H9 (cell line): ENCODE measurements around the gene TTC39A. TPM values are rescaled to one million over a fixed set of nuclear protein-coding genes. Genes with fewer than 3 reads are reported as not detected.

ENCODE experiments used
- DNase-seq: peaks from one replicate; pipeline ENCODE4 v3.0.0-alpha.2; 2017
- H2AFZ ChIP-seq: one replicate; pipeline ENCODE4 v1.6.1; 2013; ENCODE audit warnings: mild to moderate bottlenecking, low read length, control low read depth, moderate library complexity
- H2AK5ac ChIP-seq: 2 replicates; pipeline ENCODE4 v1.6.1; 2013; ENCODE audit warnings: low read length, control low read depth, mixed read lengths; ENCODE audit not compliant: insufficient read length
- H2BK120ac ChIP-seq: one replicate; pipeline ENCODE4 v1.6.1; 2013; ENCODE audit warnings: low read depth, mild to moderate bottlenecking, low read length, control low read depth, inconsistent platforms; ENCODE audit not compliant: poor library complexity, severe bottlenecking
- H2BK12ac ChIP-seq: 2 replicates; pipeline ENCODE4 v1.6.1; 2013; ENCODE audit warnings: low read length, control low read depth, mixed read lengths, low read depth; ENCODE audit not compliant: insufficient read length
- H2BK15ac ChIP-seq: 2 replicates; pipeline ENCODE4 v1.6.1; 2013; ENCODE audit warnings: low read depth, low read length, control low read depth
- H2BK20ac ChIP-seq: one replicate; pipeline ENCODE4 v1.6.1; 2013; ENCODE audit warnings: low read depth, mild to moderate bottlenecking, low read length, control low read depth, inconsistent platforms; ENCODE audit not compliant: poor library complexity, severe bottlenecking
- H2BK5ac ChIP-seq: 2 replicates; pipeline ENCODE4 v1.6.1; 2013; ENCODE audit warnings: low read length, control low read depth, mixed read lengths; ENCODE audit not compliant: insufficient read length
- H3K14ac ChIP-seq: 2 replicates; pipeline ENCODE4 v1.6.1; 2013; ENCODE audit warnings: low read length, control low read depth; ENCODE audit not compliant: insufficient read depth
- H3K18ac ChIP-seq: 2 replicates; pipeline ENCODE4 v1.6.1; 2013; ENCODE audit warnings: low read depth, mild to moderate bottlenecking, mixed read lengths, low read length, control low read depth; ENCODE audit not compliant: insufficient read length
- H3K23ac ChIP-seq: 2 replicates; pipeline ENCODE4 v1.6.1; 2013; ENCODE audit warnings: low read length, control low read depth, mixed read lengths, low read depth; ENCODE audit not compliant: insufficient read length
- H3K23me2 ChIP-seq: 2 replicates; pipeline ENCODE4 v1.6.1; 2013; ENCODE audit warnings: low read depth, mild to moderate bottlenecking, mixed read lengths, low read length, control low read depth; ENCODE audit not compliant: insufficient read length, poor library complexity, severe bottlenecking
- H3K27ac ChIP-seq: 2 replicates; pipeline ENCODE4 v1.5.1; 2013; ENCODE audit warnings: low read length, control low read depth, mixed read lengths, low read depth; ENCODE audit not compliant: insufficient read length
- H3K27me3 ChIP-seq: 2 replicates; pipeline ENCODE4 v1.6.1; 2013; ENCODE audit warnings: low read length, control low read depth, inconsistent platforms; ENCODE audit not compliant: insufficient read depth
- H3K4ac ChIP-seq: 2 replicates; pipeline ENCODE4 v1.6.1; 2013; ENCODE audit warnings: low read depth, mild to moderate bottlenecking, control low read depth, inconsistent platforms, low read length, moderate library complexity
- H3K4me1 ChIP-seq: 2 replicates; pipeline ENCODE4 v1.6.1; 2013; ENCODE audit warnings: low read length, control low read depth, inconsistent platforms; ENCODE audit not compliant: insufficient read depth
- H3K4me2 ChIP-seq: 2 replicates; pipeline ENCODE4 v1.6.1; 2013; ENCODE audit warnings: low read length, control low read depth, mixed read lengths; ENCODE audit not compliant: insufficient read length, insufficient read depth
- H3K56ac ChIP-seq: 2 replicates; pipeline ENCODE4 v1.6.1; 2013; ENCODE audit warnings: low read depth, mild to moderate bottlenecking, mixed read lengths, low read length, control low read depth; ENCODE audit not compliant: insufficient read length
- H3K79me1 ChIP-seq: 2 replicates; pipeline ENCODE4 v1.6.1; 2013; ENCODE audit warnings: low read depth, mild to moderate bottlenecking, moderate library complexity, low read length, control low read depth, inconsistent platforms; ENCODE audit not compliant: insufficient read depth, poor library complexity, severe bottlenecking
- H3K79me2 ChIP-seq: 2 replicates; pipeline ENCODE4 v1.6.1; 2013; ENCODE audit warnings: low read length, control low read depth, inconsistent platforms; ENCODE audit not compliant: insufficient read depth
- H3K9ac ChIP-seq: 2 replicates; pipeline ENCODE4 v1.6.1; 2013; ENCODE audit warnings: low read length, control low read depth, mixed read lengths; ENCODE audit not compliant: insufficient read length; ENCODE audit errors: extremely low read depth
- H3K9me3 ChIP-seq: one replicate; pipeline ENCODE4 v1.6.1; 2013; ENCODE audit warnings: low read depth, low read length, inconsistent platforms; ENCODE audit not compliant: control insufficient read depth
- H3T11ph ChIP-seq: one replicate; pipeline ENCODE4 v1.6.1; 2013; ENCODE audit warnings: mild to moderate bottlenecking, low read length, control low read depth, inconsistent platforms
- H4K20me1 ChIP-seq: one replicate; pipeline ENCODE4 v1.6.1; 2013; ENCODE audit not compliant: control insufficient read depth, insufficient read length, insufficient read depth
- H4K5ac ChIP-seq: 2 replicates; pipeline ENCODE4 v1.6.1; 2013; ENCODE audit warnings: low read depth, mild to moderate bottlenecking, mixed read lengths, low read length, control low read depth; ENCODE audit not compliant: insufficient read length
- H4K8ac ChIP-seq: replicated peaks from 2 replicates; pipeline ENCODE4 v1.6.1; 2013; ENCODE audit warnings: low read length, control low read depth, mixed read lengths, low read depth; ENCODE audit not compliant: insufficient read length
- H4K91ac ChIP-seq: 2 replicates; pipeline ENCODE4 v1.6.1; 2013; ENCODE audit warnings: low read depth, mild to moderate bottlenecking, moderate library complexity, mixed read lengths, low read length, control low read depth; ENCODE audit not compliant: insufficient read length
- H3K27ac Mint-ChIP-seq, 3 experiments: 2 replicates in 2 of 3; 3 replicates in 1 of 3; pipeline ENCODE4 v1.8.0; 2020 to 2021; ENCODE audit warnings: mixed read lengths in 3 of 3, mild to moderate bottlenecking in 1 of 3, moderate library complexity in 1 of 3
- H3K27me3 Mint-ChIP-seq: 2 replicates; pipeline ENCODE4 v1.8.0; 2021; ENCODE audit warnings: low read depth, mild to moderate bottlenecking, moderate library complexity, mixed read lengths
- H3K36me3 Mint-ChIP-seq, 3 experiments: 2 replicates in 2 of 3; 3 replicates in 1 of 3; pipeline ENCODE4 v1.8.0; 2020 to 2021; ENCODE audit warnings: low read depth in 3 of 3, mixed read lengths in 3 of 3; ENCODE audit not compliant: insufficient read depth in 1 of 3
- H3K4me1 Mint-ChIP-seq, 2 experiments: 2 replicates each; pipeline ENCODE4 v1.8.0; 2020; ENCODE audit warnings: mixed read lengths in 2 of 2
- H3K4me3 Mint-ChIP-seq, 2 experiments: 2 replicates in 1 of 2; 3 replicates in 1 of 2; pipeline ENCODE4 v1.8.0; 2020 to 2021; ENCODE audit warnings: mild to moderate bottlenecking in 2 of 2, mixed read lengths in 2 of 2, moderate library complexity in 1 of 2
- H3K9me3 Mint-ChIP-seq, 2 experiments: 2 replicates in 1 of 2; 3 replicates in 1 of 2; pipeline ENCODE4 v1.8.0; 2020; ENCODE audit warnings: mild to moderate bottlenecking in 2 of 2, mixed read lengths in 2 of 2, moderate library complexity in 1 of 2
- CTCF ChIP-seq: fragments of 200-600 bp; sonication (generic); conservative IDR thresholded peaks from 3 replicates; pipeline ENCODE4 v1.8.0; 2021; ENCODE audit warnings: antibody characterized with exemption, mild to moderate bottlenecking
- WGBS: extraction: QIAGEN DNeasy Blood & Tissue Kit; methylation state at CpG from one replicate; pipeline ENCODE4 v1.1.7; 2013; ENCODE audit warnings: missing lambda C conversion rate, low lambda C conversion rate, mixed read lengths; ENCODE audit not compliant: insufficient read length; ENCODE audit errors: extremely low coverage; 5-methylcytosine and 5-hydroxymethylcytosine counted together
- total RNA-seq: library from RNA; stranded (reverse); gene quantifications from 2 replicates; pipeline ENCODE4 v1.2.1, GENCODE V29; 2021

The TTC39A gene
- total RNA-seq, 1 experiment from 2014 or later = 7.7 TPM

- WGBS = no CpG with 5 or more reads among the region's 4 CpGs
- Mint-ChIP-seq H3K27me3 (no peaks in the 10 kb centered on the region), H3K9me3 (no peaks in the 10 kb centered on the region), H3K27ac (no peak overlapping the region), H3K4me1 (no peaks in the 10 kb centered on the region), H3K36me3 (peaks cover 10 to 23% (median 21%) of the 10 kb centered on the region in 3 experiments), H3K4me3 (no peak overlapping the region)
- Histone ChIP-seq H3K79me1 (no peaks in the 10 kb centered on the region), H3K27ac (no peak overlapping the region), H2AK5ac (no peak overlapping the region), H2BK5ac (no peak overlapping the region), H3K27me3 (no peaks in the 10 kb centered on the region), H3K4me1 (no peaks in the 10 kb centered on the region), H3K23ac (no peak overlapping the region), H3K23me2 (no peaks in the 10 kb centered on the region), H4K20me1 (no peaks in the 10 kb centered on the region), H3K18ac (no peak overlapping the region), H3K56ac (no peak overlapping the region), H2BK120ac (no peak overlapping the region), H2BK20ac (no peak overlapping the region), H2AFZ (no peak overlapping the region), H3K4ac (no peak overlapping the region), H3K9ac (no peak overlapping the region), H4K8ac (no peak overlapping the region), H3T11ph (no peak overlapping the region), H3K4me2 (no peak overlapping the region), H2BK15ac (no peak overlapping the region), H4K91ac (no peak overlapping the region), H4K5ac (no peak overlapping the region), H3K79me2 (no peaks in the 10 kb centered on the region), H2BK12ac (no peak overlapping the region), H3K14ac (no peak overlapping the region), H3K9me3 (no peaks in the 10 kb centered on the region)
- DNase-seq = no peak
- no peak for TF ChIP-seq CTCF
Measured at GRCh38 chr1:51359879-51360278, 29.5 kb upstream of the TTC39A start.
